Activated CD4-positive, alpha-beta T cell treated with anti-CD3 and anti-CD28 coated beads for 1 hour (primary cell): Measurements from ENCODE around the gene DYNC2H1.

ENCODE experiments used
- DNase-seq: peaks from one replicate; pipeline ENCODE4 v3.0.0-alpha.2; 2020

Gene DYNC2H1

GRCh38 chr11:103484545-103484944 is 375.3 kb downstream of the DYNC2H1 start:
- no peak for DNase-seq

- DNase-seq = no peak
Measured at GRCh38 chr11:103486604-103487003, 377.4 kb downstream of the DYNC2H1 start.

- DNase-seq = no peak
Measured at GRCh38 chr11:103487113-103487512, 377.9 kb downstream of the DYNC2H1 start.

- no peak for DNase-seq
Measured at GRCh38 chr11:103488031-103488461, 378.8 kb downstream of the DYNC2H1 start.

GRCh38 chr11:103488579-103488978 is 379.4 kb downstream of the DYNC2H1 start:
- no peak for DNase-seq

- DNase-seq = no peak
Measured at GRCh38 chr11:103491777-103492176, 382.6 kb downstream of the DYNC2H1 start.

- DNase-seq = no peak
Measured at GRCh38 chr11:103494491-103494890, 385.3 kb downstream of the DYNC2H1 start.

GRCh38 chr11:103497268-103497667 is 388.0 kb downstream of the DYNC2H1 start:
- DNase-seq = no peak

GRCh38 chr11:103499710-103500340 is 390.6 kb downstream of the DYNC2H1 start:
- DNase-seq = no peak

GRCh38 chr11:103515283-103515682 is 406.1 kb downstream of the DYNC2H1 start:
- DNase-seq = no peak

GRCh38 chr11:103520792-103521191 is 411.6 kb downstream of the DYNC2H1 start:
- no peak for DNase-seq

GRCh38 chr11:103525069-103525468 is 415.8 kb downstream of the DYNC2H1 start:
- no peak for DNase-seq

GRCh38 chr11:103528046-103528445 is 418.8 kb downstream of the DYNC2H1 start:
- no peak for DNase-seq

- DNase-seq = no peak
Measured at GRCh38 chr11:103528596-103528995, 419.4 kb downstream of the DYNC2H1 start.

- DNase-seq = no peak
Measured at GRCh38 chr11:103529181-103529684, 420.0 kb downstream of the DYNC2H1 start.
